H7 (cell line): ENCODE measurements around the gene HDGFL2. TPM values are rescaled to one million over a fixed set of nuclear protein-coding genes. Genes with fewer than 3 reads are reported as not detected.
"Not testable (repeated sequence)": the region's sequence is repeated elsewhere in the genome, so short reads cannot be mapped to it uniquely, and the experiment has no call there.

Source experiments
- DNase-seq: peaks from one replicate; pipeline ENCODE4 v3.0.0; 2012
- H3K27me3 ChIP-seq: 2 replicates; pipeline ENCODE4 v1.6.0; 2011; ENCODE audit warnings: mild to moderate bottlenecking, low read length; ENCODE audit not compliant: control insufficient read depth, insufficient read depth
- H3K36me3 ChIP-seq: replicated peaks from 2 replicates; pipeline ENCODE4 v1.5.1; 2011; ENCODE audit warnings: low read length; ENCODE audit not compliant: control insufficient read depth, insufficient read depth
- H3K4me3 ChIP-seq: 2 replicates; pipeline ENCODE4 v1.5.1; 2011; ENCODE audit warnings: low read depth, mild to moderate bottlenecking, control low read depth, low read length, moderate library complexity; ENCODE audit not compliant: insufficient read depth
- total RNA-seq: library from RNA; depleted of rRNA; stranded (reverse); fragments of >200 nt; shearing (Covaris generic); gene quantifications from 2 replicates; pipeline ENCODE4 v1.2.3, GENCODE V29; 2014

The HDGFL2 gene
- total RNA-seq, 1 experiment from 2014 or later: 111 TPM

DNA sequence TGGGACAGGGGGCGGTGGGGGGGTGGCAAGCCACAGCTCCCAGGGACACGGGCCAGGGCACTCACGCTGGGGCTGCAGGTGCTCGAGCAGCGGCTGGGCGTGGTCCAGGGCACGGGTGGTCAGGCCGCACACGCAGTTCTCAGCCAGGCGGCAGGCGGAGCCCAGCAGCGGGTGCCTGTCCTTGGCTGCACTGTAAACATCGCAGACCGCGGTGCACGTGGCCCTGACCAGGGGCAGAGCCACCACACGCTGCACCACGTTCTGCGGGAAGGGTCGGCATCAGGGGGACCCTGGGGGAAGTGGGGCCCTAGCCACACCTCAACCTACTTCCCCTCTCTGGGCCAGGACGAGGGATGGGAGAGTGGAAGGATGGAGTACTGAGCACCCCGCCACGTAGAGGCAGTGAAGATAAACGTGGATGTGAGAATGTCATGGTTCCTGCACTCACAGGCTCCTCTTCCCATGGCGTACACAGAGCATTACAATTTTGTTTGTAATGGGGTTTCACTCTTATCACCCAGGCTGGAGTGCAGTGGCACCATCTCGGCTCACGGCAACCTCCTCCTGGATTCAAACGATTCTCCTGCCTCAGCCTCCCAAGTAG is 59.6 kb downstream of the HDGFL2 start:
- H3K4me3 ChIP-seq: no peak overlapping the region
- H3K27me3 ChIP-seq: peaks cover 8% of the 10 kb centered on the region; the same call in 1 of the 2 replicates
- H3K36me3 ChIP-seq: no peaks in the 10 kb centered on the region
- peak; percentile 64 for DNase-seq

DNA sequence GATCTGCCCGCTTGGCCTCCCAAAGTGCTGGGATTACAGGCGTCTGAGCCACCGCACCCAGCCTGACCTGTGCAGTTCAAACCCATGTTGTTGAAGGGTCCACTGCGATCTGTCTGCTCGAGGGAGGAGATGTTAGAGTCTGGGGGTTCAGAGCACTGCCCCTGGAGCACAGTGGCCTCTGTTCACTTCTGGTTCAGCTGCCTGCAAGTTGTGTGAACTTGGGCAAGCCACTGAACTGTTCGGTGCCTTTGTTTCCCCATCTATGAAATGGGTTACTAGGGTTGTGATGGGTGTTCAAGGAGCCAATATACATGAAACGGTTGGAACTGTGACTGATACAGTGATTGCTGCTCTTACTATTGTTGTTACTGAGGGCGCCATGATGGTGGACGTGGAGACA is 61.2 kb downstream of the HDGFL2 start:
- Histone ChIP-seq H3K27me3 (peaks cover 8% of the 10 kb centered on the region; the same call in 1 of the 2 replicates), H3K36me3 (no peaks in the 10 kb centered on the region), H3K4me3 (no peak overlapping the region)
- DNase-seq: peak; percentile 16

DNA sequence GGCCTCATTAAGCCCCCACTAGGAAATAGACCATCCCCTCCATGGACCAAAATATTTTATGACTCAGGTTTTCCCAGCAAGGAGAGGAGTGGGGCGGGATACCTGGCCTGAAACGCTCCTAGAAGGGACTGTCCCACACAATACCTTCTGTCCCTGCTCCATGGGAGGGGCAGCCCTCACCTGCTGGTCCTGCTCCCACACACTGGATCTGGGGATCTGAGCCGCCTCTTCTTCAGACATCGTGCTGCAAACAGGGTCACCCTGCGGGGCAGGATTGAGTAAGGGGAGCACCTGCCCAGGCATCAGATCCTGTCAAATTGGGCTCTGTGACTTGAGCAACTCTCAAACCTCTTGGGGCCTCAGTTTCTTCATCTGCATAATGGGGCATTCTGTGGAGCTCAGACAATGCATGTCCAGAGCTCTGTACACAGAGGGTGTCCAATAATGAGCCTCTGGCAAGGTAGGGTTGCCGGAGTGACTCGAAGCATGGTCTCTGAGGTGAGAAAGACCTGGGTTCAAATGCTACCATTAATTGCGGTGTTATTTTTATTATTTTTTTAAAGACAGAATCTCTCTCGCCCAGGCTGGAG is 61.8 kb downstream of the HDGFL2 start:
- H3K36me3 ChIP-seq: no peaks in the 10 kb centered on the region
- peak; percentile 53 for DNase-seq
- H3K27me3 ChIP-seq: peaks cover 8% of the 10 kb centered on the region; the same call in 1 of the 2 replicates
- no peak overlapping the region for H3K4me3 ChIP-seq

DNA sequence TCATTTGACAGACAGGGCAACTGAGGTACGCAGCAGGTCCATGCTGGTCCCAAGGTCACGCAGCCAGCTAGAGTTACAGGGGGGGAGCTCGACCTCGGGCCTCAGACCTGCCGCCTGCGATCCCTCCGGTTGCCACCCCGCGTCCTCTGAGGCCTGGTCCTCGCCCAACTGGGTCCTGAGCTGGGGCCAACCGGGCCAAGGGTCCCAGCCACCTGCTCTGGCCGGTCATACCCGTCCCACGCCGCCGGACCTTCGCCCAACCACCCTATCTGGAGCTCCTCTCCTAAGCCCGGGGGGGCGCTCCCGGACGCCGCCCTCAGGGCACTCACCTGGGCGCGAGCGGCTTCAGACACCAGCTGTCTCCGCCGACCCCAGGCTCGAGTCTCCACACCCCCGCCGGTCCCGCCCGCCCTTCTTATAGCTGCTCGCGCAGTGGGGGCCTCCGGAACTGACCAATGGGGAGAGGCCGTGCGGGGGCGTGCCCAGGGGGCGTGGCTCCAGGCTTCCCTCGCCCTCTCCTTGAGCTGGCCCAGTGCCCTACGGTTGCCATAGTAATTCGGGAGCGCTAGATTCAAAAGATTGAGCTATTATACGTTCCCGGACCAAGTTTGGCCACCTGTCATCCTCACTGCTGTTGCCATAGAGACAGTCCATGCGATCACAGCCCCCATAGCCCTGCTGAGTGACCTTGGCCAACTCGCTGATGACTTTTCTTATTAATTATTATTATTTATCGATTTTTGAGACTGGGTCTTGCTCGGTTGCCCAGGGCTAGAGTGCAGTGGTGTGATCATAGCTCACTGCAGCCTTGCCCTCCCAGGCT is 63.0 kb downstream of the HDGFL2 start, which contains the start of gene PLIN5:
PLIN5 (minus strand) TSS at position 389 of the 823 bp plus-strand sequence. CDS start 1,150 bp downstream, outside the sequence.
- DNase-seq: peak; percentile 100
- Histone ChIP-seq H3K27me3 (peaks cover 8% of the 10 kb centered on the region; the same call in 1 of the 2 replicates), H3K36me3 (no peaks in the 10 kb centered on the region), H3K4me3 (peak within 1 kb of the TSS; percentile 33)

DNA sequence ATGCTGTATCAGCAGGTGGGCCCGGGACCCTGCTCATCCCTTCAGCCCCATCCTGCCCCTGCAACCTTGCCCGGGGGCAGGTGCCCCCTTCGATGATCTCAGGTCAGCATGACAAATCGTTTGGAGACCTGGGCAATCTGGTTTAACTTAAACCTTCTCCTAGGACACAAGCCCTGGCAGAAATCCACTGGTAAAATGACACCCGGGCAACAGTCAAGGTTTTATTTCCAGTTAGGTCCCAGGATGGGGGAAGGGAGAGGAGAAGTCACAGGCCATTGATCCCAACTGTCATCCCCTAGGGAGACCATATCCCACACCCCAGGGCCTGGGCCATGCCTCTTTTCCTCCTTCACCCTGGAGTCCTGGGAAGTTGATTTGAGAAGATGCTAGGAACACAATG is 64.7 kb downstream of the HDGFL2 start:
- Histone ChIP-seq H3K27me3 (peaks cover 8% of the 10 kb centered on the region; the same call in 1 of the 2 replicates), H3K4me3 (no peak overlapping the region), H3K36me3 (no peaks in the 10 kb centered on the region)
- DNase-seq: no peak

DNA sequence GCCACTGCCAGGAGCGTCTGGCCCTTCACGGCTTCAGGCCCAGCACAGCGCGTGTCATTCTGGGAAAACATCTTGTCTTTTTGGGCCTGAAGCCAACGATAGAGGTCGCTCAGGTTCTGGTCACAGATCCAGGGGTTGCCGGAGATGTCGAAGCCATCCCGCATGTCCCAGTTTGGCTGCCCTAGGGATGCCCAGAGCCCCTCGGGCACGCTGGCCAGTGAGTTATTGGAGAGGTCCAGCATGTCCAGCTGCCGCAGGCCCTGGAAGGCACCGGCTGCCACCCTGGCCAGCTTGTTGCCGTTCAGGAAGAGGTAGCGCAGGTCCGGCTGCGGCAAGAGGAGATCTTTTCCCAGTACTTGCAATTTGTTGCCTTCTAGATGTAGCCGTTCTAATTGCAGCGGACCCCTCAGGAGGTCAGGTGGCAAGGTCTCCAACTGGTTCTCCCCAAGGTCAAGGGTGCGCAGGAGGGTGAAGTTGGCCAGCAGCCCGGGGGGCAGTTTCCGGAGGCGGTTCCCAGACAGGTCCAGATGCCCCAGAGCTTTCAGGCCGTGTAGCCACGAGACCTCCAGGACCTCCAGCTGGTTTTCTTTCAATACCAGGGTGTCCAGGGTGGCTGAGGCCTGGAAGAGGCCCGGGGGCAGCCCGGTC is 66.0 kb downstream of the HDGFL2 start:
- peaks cover 8% of the 10 kb centered on the region; the same call in 1 of the 2 replicates for H3K27me3 ChIP-seq
- H3K4me3 ChIP-seq: no peak overlapping the region
- no peaks in the 10 kb centered on the region for H3K36me3 ChIP-seq
- peak; percentile 87 for DNase-seq

DNA sequence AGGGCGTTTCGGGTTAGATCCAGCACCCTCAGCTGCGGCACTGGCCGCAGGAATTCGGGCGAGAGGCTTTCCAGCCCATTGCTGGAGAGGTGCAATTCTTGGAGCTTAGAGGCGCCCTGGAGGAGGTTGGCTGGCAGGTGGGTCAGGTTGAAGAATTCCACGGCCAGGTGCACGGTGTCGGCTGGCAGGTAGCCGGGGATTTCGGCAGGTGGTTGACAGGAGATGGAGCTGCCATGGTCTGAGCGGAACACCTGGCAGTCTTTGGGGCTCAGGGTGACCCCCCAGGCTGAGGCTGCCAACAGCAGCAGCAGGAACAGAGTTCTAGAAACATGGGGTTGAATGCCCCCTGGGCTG is 66.5 kb downstream of the HDGFL2 start:
- no peak overlapping the region for H3K4me3 ChIP-seq
- H3K36me3 ChIP-seq: no peaks in the 10 kb centered on the region
- no peak for DNase-seq
- peaks cover 8% of the 10 kb centered on the region; the same call in 1 of the 2 replicates for H3K27me3 ChIP-seq

DNA sequence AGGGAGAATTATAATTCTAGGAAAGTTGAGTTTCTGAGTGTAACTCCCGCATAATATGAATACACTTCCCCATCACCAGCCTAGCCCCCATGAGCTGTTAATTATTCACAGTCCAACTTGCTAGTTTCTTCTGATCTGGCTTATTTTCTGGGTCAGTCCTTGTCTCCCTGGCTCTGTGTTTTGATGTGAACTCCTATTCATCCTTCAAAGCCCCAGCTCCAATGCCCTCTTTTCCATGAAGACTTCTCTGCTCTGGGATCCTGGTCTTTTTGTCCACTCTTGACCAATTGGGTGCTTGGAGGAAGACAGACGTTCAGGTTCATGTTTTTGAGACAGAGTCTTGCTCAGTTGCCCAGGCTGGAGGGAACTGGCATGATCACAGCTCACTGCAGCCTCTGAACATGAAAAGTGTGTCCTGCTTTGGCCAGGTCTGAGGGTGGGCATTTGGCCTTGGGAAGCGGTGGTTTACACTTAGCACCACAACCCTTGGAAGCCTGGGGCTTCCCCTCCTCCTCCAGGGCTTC is 67.1 kb downstream of the HDGFL2 start:
- Histone ChIP-seq H3K36me3 (no peaks in the 10 kb centered on the region), H3K4me3 (no peak overlapping the region), H3K27me3 (peaks cover 6% of the 10 kb centered on the region; the same call in 1 of the 2 replicates)
- DNase-seq: no peak

DNA sequence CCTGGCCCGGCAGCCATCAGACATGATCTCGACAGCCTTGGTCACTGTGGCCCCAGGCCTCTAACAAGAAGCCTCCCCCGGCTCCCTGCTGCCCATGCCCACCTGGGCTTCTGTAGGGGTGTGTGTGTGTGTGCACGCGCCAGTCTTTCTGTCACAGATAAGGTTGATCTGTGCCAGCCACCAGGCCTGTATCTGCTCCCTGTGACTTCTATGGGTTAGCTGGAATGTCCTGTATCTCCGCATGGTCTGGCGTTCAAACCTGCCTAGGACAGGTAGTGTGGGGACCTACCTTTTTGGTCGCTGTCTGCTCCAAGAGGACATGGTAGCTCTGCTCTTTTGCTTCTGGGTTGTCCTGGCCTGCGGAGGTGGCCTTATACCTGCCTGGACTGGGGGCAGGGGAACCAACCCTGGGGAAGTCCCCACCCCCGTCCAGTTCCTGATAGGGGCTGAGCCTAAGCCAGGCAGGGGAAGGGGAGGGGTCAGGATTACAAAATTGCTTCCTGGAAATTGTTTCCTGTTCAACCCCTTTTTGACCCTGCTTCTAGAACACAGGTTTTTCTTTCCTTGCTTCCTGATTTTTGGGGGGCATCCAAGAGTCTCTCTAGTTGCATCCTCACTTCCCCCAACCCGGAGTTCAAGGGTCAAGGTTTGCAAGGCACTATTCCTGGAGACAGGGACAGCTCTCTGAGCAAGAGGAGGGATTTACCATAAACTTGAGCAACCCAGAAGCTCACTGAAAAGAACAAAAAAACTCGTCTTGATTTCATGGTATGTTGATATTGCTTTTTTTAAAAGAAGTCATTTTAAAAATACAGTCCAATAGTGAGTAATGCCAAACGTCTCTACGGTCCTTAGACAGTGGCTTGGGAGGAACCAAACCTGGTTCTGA is 67.8 kb downstream of the HDGFL2 start, which contains the start of gene LRG1:
LRG1 (minus strand) TSS at position 344 of the 889 bp plus-strand sequence; CDS start at position 321, 23 bp downstream.
- Histone ChIP-seq H3K36me3 (no peaks in the 10 kb centered on the region), H3K27me3 (no peaks in the 10 kb centered on the region; the same call in 1 of the 2 replicates), H3K4me3 (no peak within 1 kb of the TSS)
- peak; percentile 82 for DNase-seq

DNA sequence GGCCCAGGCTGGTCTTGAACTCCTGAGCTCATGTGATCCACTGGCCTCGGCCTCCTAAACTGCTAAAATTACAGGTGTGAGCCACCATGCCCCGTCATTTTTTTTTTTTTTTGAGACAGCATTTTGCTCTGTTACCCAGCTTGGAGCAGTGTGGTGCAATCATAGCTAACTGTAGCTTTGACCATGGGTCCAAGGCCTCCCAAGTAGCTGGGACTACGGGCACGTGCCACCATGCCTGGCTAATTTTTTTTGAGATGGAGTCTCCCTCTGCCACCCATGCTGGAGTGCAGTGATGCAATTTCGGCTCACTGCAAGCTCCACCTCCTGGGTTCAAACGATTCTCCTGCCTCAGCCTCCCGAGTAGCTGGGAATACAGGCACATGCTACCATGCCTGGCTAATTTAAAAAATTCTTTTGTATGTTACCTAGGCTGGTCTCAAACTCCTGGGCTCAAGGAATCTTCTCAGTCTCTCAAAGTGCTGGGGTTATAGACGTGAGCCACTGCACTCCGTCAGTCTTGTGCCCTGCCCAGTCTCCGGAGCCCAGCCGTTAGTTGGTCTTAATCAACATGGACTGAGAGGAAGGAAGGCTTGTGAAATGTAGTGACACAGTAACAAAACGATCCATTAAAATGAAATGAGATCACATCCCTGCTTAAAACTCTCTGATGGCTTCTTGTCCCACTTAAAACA is 69.2 kb downstream of the HDGFL2 start:
- Histone ChIP-seq H3K27me3 (no peaks in the 10 kb centered on the region; the same call in 1 of the 2 replicates), H3K4me3 (no peak overlapping the region), H3K36me3 (no peaks in the 10 kb centered on the region)
- no peak for DNase-seq

DNA sequence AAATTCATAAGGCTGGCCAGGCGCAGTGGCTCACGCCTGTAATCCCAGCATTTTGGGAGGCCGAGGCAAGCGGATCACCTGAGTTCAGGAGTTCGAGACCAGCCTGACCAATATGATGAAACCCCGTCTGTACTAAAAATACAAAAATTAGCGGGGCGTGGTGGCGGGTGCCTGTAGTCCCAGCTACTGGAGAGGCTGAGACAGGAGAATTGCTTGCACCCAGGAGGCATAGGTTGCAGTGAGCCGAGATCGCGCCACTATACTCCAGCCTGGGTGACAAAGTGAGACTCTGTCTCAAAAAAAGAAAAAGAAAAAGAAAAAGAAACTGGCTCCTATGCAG is 69.7 kb downstream of the HDGFL2 start:
- DNase-seq, H3K36me3 ChIP-seq, H3K4me3 ChIP-seq, H3K27me3 ChIP-seq: not testable (repeated sequence)

DNA sequence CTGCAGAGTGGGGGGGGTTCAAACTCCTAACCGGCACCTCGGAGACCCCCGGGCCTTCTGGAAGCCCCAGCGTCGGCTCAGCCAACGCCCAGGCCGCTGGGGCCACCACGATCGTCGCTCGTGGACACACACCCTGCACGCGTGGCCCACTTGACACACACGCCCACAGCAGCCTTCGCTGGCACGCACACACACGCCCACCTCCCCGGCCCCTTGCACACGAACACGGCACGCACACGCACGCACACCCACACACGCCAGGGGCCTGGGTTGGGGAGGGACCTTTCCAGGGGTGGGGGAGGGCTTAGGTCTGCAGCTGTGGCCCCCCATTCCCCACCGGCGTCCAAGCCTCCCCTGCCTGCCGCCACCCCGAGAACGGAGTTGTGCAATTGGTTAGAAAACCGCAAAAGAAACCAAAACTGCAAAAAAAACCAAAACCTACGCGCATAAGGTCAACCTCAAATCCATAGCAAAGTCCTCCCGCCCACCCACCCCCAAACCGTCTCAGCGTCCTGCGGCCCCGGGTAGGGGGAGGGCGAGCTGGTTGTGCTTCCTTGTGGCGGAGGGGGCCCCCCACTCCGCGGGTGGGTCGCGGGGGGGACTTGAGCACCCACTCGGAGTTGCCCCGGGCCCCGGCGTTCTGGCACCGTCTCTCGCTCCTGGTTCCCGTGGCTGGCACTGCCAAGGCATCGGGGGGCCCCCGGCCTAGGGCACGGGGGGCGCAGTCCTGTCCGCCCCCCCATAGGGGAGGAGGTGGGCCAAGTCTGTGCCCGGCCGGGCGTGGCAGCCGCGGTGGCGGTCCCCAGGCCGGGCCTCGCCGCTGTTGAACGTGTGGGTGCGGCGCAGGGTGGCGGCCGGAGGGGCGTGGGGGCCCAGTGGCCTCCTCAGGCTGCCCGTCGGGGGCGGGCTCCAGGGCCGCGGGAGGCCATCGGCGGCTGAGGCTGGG is 71.1 kb downstream of the HDGFL2 start:
- no peak overlapping the region for H3K4me3 ChIP-seq
- H3K27me3 ChIP-seq: no peaks in the 10 kb centered on the region
- no peaks in the 10 kb centered on the region; the same call in 1 of the 2 replicates for H3K36me3 ChIP-seq
- no peak for DNase-seq
